HG02943 (cell line): ENCODE data around the gene BPIFB1.

Experiments used
- ATAC-seq: cut with Tn5 transposase; IDR thresholded peaks from one replicate; pipeline ENCODE4 v1.9.1; 2021; ENCODE audit warnings: mild to moderate bottlenecking, low read depth, moderate library complexity; ENCODE audit not compliant: unreplicated experiment

BPIFB1 gene

GRCh38 chr20:33353013-33353402, 70.0 kb downstream of the BPIFB1 start:
- ATAC-seq = no peak
